Limb (tissue), 2 donors: ENCODE results near the gene DRGX.

Source experiments
- DNase-seq, 2 donors: peaks; one replicate each; pipeline ENCODE4 v3.0.0-alpha.2; 2016; ENCODE audit errors: extremely low spot score in 2 of 2

The DRGX gene

GRCh38 chr10:49383853-49384252 lies 12.0 kb downstream of the DRGX start:
- DNase-seq, result peak in 1 of 2 donors; percentile 18

- peak in 1 of 2 donors; percentile 14 for DNase-seq
These were observed 13.1 kb downstream of the DRGX start for GRCh38 chr10:49382826-49383225.

- no peak for DNase-seq
These were observed 13.7 kb downstream of the DRGX start for GRCh38 chr10:49382226-49382625.

GRCh38 chr10:49381111-49381900 lies 14.6 kb downstream of the DRGX start:
- DNase-seq, result peak in 1 of 2 donors; percentile 19

- no peak for DNase-seq
These were observed 16.1 kb downstream of the DRGX start for GRCh38 chr10:49379596-49380410.

GRCh38 chr10:49377256-49377655 lies 18.6 kb downstream of the DRGX start:
- DNase-seq, result no peak

- DNase-seq, result no peak
These were observed 20.3 kb downstream of the DRGX start for GRCh38 chr10:49375611-49376010.

- DNase-seq, result no peak
These were observed 21.1 kb downstream of the DRGX start for GRCh38 chr10:49374740-49375139.

GRCh38 chr10:49373361-49373760 lies 22.5 kb downstream of the DRGX start:
- DNase-seq, result no peak

GRCh38 chr10:49371967-49372366 lies 23.9 kb downstream of the DRGX start:
- DNase-seq, result no peak

GRCh38 chr10:49370326-49371100 lies 25.4 kb downstream of the DRGX start:
- DNase-seq, result peak in 1 of 2 donors; percentile 12

GRCh38 chr10:49369216-49370162 lies 26.4 kb downstream of the DRGX start:
- no peak for DNase-seq

- DNase-seq, result peak in 1 of 2 donors; percentile 16
These were observed 27.6 kb downstream of the DRGX start for GRCh38 chr10:49368256-49368655.

- DNase-seq, result no peak
These were observed 28.3 kb downstream of the DRGX start for GRCh38 chr10:49367600-49367999.

- DNase-seq, result no peak
These were observed 29.4 kb downstream of the DRGX start for GRCh38 chr10:49366460-49366859.

- DNase-seq, result peak in 1 of 2 donors; percentile 28
These were observed 30.0 kb downstream of the DRGX start for GRCh38 chr10:49365675-49366415.

GRCh38 chr10:49365275-49365674 lies 30.6 kb downstream of the DRGX start:
- DNase-seq, result peak in 1 of 2 donors; percentile 23

- no peak for DNase-seq
These were observed 31.1 kb downstream of the DRGX start for GRCh38 chr10:49364747-49365146.

- DNase-seq, result no peak
These were observed 31.8 kb downstream of the DRGX start for GRCh38 chr10:49364051-49364450.
